GM21723 (cell line): ENCODE measurements around the gene DLG2.

Experiments used
- ATAC-seq: cut with Tn5 transposase; IDR thresholded peaks from one replicate; pipeline ENCODE4 v1.9.1; 2021; ENCODE audit warnings: mild to moderate bottlenecking, moderate library complexity; ENCODE audit not compliant: unreplicated experiment

The DLG2 gene

DNA sequence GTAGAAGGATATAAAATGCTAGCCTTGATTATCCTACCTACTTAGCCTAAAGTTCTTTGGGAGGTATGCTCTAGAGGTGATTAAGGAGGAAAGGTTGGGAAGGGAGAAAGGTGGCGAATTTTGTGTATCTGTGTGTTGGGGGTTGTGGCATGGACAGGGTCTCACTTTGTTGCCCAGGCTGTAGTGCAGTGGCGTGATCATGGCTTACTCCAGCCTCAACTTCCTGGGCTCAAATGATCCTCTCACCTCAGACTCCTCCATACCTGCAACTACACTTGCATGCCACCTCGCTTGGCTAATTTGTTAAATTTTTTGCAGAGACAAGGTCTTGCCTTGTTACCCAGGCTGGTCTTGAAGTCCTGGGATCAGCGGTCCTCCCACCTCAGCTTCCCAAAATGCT is 1094.8 kb downstream of the DLG2 start:
- no peak for ATAC-seq

DNA sequence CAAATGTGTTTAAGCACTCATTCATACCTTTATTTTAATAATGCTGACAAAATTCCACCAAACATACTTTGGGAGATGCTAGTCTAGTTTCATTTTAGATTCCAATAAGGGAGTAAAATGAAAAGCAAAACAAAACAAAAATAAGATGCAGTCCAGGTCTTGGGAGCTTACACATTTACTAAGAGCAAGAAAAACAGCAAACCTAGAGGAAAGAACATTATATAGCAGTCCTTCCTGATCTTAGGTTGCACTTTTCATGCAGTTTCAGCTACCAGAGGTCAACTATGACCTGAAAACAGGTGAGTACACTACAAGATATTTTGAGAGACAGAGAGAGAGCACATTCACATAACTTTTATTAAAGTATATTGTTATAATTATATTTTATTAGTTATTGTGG is 1100.9 kb downstream of the DLG2 start:
- ATAC-seq, result no peak

DNA sequence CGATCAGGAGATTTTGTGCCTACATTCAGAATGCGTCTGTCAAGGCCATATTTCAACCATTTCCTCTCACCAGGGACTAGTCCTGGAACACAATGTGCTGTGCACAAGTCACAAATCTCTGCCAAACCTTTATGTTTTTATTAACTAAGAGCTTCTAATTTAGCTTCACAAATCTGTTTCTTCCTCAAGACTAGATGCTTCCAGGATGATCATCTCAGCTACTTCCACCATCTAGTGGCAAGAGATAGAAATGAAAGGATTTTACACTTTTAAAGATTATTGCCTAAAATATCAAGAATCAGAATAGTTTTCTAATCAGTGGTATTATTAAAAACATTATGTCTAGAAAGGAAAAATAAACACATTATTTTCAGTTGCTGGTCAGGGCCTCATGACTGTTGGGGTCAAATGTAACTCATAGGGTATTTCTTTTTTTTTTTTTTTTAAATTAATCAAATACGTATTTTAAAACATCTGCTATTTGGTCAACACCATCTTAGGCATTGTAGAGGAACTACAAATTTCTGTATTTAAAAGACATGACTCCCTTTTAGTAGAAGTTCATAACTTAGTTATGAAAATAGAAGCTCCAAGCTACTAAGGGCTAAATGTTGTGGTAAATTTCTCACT is 1102.6 kb downstream of the DLG2 start:
- no peak for ATAC-seq

DNA sequence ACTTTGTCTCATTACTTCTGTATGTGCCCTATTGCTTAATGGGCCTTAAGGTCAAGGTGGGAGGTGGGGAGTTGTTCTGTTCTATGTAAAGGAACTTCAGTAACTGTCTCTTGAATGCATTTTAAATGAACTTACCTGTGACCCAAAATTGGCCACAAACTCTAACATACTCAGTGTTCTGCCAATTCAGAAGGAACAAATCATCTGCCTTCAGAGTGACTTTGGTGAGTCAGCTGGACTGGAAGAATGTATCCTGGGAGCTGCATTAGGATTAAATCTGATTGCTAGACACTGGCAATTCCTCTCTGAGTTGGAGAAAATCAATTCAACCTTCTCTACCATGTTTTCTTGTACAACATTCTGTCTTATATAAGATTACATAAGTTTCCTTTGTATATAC is 1104.8 kb downstream of the DLG2 start:
- ATAC-seq, result no peak

DNA sequence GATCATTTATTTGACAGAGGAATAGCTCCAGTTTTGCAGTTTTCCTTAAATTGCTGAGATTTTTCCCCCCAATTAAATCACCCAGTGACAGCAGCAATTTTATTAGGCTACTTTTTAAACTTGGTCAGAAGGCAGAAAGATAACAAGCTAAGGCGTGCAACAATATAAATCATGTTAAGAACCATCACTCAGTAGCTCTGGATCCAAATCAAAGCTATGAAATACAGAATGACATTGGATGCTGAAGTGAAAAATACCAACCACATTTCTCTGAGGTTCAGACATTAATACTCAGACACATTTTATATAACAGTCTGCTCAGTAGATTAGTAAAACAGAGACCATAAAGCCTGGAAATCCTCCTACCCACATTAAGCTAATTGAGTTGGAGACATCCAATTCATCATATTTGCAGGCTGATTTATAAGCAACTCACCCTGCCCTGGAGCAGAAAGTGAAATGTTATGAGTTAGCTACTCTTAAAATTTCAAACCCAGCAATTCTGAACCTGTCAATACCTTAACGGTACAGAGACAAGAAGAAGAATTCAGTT is 1108.4 kb downstream of the DLG2 start:
- no peak for ATAC-seq

DNA sequence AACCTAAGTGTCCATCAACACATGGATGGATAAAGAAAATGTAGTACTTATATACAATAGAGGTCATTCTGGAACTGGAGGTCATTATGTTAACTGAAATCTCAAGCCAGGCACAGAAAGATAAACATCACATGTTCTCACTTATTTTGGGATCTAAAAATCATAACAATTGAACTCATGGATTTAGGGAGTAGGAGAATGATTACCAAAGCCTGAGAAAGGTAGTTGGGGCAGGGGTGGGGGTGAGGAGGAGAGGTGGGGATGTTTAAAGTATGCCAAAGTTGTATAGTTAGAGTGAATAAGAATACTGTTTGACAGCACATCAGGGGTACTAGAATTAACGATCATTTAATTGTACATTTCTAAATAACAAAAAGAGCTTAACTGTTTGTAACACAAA is 1112.7 kb downstream of the DLG2 start:
- ATAC-seq, result no peak

DNA sequence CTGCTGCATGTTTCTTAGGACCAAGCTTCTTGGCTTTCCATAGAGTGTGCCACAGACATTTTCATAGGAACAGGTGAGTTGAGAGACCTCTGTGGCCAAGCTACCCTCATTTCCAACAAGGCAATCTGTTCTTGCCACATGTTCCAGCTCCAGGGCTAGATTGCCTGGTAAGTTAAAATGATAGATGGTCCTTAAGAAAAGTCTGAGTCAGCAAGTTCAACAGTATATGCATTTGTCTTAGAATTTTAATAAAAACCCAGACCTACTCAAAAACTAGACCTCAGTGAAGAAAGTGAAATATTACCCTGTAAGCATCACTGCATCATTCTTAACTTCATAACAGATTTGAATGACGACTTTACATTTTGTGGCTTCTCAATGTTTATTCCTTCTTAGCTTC is 1123.6 kb downstream of the DLG2 start:
- no peak for ATAC-seq

DNA sequence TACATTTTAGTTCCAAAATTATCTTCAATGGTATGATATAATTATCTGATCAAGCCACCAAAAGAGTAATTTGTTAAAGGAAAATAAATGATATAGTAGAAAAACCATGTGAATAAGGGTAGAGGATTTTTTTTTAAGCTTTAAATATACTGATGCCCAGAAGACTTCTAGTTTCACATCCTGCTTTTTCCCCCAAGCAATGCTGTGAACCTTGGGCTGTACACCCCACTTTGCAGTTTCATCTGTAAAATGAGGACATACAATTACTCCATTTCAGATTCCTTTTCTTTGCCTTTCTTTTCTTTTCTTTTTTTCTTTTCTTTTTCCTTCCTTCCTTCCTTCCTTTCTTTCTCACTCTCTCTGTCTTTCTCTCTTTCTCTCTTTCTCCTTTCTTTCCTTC is 1125.4 kb downstream of the DLG2 start:
- ATAC-seq, result no peak

DNA sequence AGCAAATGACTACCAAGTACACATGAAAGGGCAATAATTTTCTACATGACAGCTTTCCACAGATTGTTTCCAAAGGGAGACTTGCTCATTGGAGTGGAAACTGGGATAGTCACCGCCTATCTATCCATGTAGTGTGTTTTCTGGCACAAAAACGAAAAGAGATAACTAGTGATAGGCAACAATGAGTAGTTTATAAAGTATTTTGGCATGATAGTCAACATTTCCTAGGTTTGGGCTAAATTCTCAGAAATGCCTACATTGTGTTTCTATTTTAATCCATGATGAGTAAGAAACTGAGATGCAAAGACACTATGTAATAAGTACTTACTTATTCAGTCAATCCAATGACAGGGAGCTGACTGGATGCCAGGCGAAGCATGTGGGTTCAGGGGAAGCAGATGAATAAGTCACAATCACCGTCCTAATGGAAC is 1129.1 kb downstream of the DLG2 start:
- ATAC-seq, result no peak

DNA sequence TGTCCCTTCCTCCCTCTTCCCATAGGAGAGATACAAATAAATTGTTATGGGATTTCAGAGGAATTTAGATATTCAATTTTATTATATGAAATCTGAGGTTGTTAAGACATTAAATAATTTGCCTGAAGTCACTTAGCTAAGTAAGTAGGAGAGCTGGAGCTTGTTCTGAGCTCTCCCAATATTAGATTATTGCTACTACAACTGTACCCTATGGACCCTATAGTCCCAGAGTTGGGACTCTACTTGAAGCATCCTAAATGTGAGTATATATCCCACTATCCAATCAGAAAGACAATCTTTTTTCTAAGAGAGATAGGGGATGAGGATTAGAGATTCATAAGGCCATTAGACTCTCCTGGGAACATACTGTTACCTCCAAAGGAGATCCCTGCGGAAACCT is 1130.0 kb downstream of the DLG2 start:
- ATAC-seq, result no peak

DNA sequence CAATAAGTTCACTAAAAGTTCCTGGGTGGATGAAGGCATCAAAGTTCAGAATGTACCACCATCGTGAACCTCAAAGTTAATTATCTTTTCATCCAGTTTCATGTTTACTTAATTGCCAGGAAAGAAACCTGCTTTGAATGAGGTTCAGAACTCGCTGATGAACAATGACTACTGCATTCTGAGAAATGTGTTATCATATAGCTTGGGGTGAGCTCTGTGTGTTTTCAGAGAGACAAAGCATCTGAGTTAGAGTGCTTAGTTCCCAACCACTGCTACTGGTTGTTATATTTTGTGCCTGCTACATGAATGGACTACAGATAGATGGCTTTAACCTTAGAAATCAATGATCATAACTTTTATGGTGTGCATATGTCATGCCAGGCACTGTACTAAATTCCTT is 1131.0 kb downstream of the DLG2 start:
- no peak for ATAC-seq

DNA sequence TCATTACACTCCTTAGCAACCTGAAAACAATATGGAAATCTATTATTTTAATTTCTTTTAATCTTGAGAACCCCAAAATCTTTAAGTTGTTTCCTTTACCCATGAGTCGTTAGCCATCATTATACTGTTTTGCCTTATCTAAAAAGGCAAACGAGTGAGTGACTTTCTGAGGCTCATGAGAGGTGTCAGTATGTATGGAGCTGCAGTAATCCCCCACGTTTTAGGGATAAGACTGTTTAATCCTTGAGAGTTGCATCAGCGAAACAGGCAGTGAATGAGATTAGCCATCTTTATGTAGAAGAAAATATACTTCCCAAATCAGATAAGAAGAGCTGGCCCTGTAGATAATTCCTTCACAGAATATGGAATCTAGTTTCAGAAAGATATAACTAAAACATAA is 1147.0 kb downstream of the DLG2 start:
- no peak for ATAC-seq

DNA sequence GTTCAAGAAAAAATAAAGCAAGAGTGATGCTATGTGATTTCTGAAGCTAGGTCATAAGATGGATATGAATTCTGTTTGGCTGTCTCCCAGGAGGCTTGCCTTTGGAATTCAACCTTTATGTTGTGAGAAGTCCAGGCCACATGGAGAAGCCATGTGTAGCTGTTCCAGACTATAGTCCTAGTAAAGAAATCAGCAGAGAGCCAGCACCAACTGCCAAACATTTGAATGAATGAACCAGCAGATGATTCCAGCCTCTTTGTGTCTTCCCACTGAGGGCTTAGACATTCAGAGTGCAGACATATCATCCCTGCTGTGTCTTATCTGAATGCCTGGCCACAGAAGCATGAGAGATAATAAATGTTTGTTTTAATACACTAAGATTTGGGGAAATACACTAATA is 1150.6 kb downstream of the DLG2 start:
- ATAC-seq, result no peak

DNA sequence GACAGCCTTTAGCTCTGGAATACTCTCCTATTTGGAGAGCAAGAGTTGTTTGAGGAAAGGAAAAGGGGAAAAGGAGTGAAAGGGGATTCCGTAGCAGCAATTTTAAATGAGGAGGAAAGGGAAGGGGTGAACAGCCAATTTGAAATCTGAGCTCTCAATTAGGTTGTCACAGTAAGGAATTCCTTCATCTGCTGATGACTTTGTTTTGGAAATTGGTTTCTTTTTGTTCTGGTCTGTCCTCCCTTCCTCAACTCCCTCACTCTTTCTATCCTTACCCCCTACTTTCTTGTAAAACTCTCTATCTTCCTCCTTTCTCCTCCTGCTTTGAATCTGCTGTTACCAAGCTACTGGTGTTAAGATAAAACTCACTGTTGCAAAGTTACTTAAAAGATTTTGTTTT is 1155.6 kb downstream of the DLG2 start:
- no peak for ATAC-seq

DNA sequence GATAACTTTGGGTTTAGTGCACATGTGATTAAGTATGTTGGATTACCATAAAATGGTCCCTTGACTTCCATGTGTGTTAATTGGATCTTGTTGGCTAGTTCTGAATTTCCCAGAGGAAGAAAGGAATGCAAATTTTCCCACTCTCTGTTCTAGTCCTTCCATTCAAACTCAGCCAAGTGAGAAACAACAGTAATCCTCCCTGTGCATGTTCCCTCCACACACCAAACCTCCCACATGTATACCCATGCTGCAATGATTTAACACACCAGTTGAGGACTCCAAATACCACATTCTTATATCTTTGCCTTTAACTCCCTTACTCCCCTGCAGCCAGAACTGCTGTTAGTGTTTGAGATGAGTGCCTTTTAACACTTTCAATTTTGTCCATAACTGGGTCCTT is 1158.9 kb downstream of the DLG2 start:
- no peak for ATAC-seq

DNA sequence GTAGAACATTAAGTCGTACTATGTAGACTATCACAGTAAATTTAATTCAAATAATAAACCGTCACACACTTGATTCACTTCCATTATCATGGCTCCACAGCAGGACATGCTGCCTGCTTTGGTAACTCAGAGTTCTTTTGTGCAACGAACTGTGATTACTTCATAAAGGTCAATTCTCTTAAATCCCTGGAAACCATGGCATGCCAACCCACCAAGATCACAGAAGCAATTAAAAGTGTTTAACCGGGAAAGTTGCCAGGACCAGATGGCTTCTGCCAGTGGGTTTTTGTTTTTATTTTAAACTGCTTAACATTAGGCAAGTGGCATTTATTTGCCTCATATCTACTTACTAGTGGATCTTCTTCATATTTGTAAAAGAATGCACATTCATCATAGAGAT is 1162.1 kb downstream of the DLG2 start:
- ATAC-seq, result no peak

DNA sequence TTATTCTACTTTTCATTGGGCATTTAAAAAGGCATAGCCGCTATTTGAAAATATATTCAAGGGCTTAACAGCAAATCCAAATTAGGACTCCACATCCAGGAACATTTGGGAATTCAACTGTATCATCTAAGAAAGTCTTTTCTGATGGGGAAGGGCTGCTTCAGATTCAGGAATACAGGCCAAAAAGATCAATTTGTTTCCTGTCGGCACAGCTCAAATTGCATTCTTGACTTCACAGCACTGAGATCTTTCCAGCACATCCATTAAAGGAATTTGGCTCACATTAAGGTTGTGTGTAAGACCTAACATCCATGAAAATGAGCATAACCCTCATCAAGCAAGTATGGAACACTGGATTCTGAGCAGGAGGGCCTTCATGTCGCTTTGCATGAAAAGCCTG is 1171.5 kb downstream of the DLG2 start:
- no peak for ATAC-seq

DNA sequence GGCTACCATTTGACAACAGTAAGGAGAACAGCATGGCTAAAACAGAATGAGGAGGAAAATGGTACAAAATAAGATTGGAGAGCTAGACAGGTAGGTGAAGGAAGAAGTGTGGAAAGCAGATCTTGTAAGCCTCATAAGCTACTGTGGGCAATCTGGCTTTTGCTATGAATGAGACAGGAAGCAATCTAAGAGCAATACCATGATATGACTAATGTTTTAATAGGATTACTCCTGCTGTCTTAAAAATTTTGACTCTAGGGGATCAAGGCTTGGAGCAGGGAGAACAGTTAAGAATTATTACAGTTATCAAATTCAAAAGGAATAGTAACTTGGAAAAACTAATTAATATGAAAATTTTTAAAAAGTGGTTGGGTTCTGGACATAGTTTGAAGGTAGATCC is 1174.9 kb downstream of the DLG2 start:
- no peak for ATAC-seq

DNA sequence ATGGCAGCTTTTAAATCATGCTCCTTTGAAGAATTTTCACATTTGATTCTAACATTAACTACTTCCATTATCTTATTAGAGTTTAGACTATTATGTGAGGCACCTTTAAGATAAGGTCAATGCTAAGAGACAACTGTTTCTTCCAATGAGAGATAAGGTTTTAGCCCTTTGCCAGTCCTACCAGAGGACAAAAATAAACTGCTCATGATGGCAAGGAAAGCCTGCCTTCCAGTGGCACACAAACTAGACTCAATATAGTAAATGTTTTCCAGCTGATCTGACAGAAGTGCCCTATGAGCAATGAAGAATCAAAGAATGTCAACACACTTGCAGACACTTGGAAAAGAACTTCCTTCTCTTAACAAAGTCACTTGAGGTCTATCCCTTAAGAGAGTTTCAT is 1188.6 kb downstream of the DLG2 start:
- ATAC-seq, result no peak

DNA sequence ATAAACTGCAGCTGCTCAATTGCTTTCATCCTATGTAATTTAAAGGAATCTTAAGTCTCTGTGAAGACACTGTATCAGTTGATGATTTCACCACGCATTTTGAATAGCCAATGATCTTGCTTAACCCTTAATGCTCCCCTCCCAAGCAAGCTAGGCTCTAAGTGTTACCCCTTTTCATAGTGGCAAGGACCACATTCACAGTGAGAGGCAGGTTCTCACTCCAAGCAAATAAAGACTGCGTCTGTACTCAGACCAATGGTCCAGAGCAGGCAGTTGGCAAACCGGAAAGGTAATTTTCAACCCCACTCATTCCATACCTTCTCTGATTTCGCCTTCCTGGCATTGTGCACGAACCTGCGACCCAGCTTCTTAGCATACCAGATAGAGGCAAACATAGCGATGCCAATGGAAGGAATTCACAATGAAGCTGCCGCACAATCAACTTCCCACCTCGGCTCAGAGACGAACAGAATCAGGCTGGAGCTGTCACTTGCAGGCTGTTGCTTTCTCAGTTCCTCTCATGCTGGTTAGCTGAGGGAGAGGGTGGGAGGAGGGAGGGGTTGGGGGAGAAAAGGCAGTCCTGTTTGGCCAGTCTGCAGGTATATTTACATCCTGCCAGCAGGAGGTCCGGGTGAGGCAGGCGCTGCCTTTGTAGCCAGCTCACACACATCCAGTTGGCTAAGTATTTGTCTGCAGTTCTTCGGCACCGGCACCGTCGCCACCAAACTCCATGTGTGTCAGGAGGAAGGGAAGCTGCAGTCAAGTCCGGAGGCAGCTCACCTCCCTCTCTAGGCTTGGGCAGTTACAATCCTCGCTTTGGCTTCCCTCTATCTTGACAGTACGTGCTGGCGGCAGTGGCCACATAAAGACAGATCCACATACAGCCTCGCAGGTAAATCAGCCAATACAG is 1189.8 kb downstream of the DLG2 start:
- peak; percentile 84 for ATAC-seq

DNA sequence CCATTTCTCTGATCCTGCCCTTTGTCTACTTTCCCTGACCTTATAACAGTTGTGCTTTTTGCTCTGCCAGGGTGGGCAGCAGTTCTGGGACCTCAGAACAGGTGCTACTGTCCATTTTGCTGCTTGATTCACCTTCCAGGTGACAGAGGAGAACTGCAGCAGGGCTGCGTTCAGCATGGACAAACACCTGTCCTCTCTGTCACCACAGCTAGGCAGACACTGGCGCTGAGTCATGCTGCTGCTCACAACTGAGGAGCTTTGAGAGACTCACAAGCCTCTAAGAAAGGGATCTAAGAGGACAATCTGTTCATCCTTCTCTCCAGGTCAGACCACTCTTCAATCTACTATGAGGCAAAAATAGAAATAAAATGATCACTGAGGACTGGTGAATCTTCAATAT is 1196.5 kb downstream of the DLG2 start:
- ATAC-seq, result no peak

DNA sequence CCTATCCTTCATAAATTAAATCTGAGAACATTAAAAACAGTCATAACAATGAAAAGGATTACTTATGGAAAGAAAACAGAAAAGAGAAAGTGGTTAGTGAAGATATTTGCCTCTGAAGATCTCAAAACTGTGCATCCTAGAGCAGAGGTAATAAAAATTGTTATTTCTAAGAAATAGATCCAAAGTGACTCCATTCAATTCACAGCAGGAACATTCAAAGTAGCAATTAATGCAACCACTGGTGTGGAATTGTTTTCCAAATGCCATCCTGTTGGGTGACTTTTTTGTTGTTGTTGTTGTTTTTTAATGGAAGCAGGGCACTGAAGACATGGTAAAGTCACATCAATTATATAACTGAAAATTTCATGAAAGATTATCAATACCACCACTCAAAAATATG is 1201.5 kb downstream of the DLG2 start:
- ATAC-seq, result no peak
